NCI-H2196 treated with DMSO at 0.1 percent for 48 hours (cell line): ENCODE results near the gene MPRIP.

Experiments
- DNase-seq: peaks from one replicate; lab custom pipeline; 2025; ENCODE audit not compliant: unreplicated experiment; lab: John Stamatoyannopoulos, UW

MPRIP gene

GRCh38 chr17:17066021-17066420, 23.8 kb downstream of the MPRIP start:
- DNase-seq: no peak

- no peak for DNase-seq
Observed at GRCh38 chr17:17067257-17067656, 25.0 kb downstream of the MPRIP start.

- no peak for DNase-seq
Observed at GRCh38 chr17:17069849-17070248, 27.6 kb downstream of the MPRIP start.

- no peak for DNase-seq
Observed at GRCh38 chr17:17070931-17071330, 28.7 kb downstream of the MPRIP start.

- no peak for DNase-seq
Observed at GRCh38 chr17:17071531-17072360, 29.5 kb downstream of the MPRIP start.

- no peak for DNase-seq
Observed at GRCh38 chr17:17072546-17072945, 30.3 kb downstream of the MPRIP start.

- DNase-seq: no peak
Observed at GRCh38 chr17:17073030-17073564, 30.8 kb downstream of the MPRIP start.

- no peak for DNase-seq
Observed at GRCh38 chr17:17073581-17074403, 31.5 kb downstream of the MPRIP start.

- DNase-seq: no peak
Observed at GRCh38 chr17:17075125-17075781, 33.0 kb downstream of the MPRIP start.

GRCh38 chr17:17076066-17076465, 33.8 kb downstream of the MPRIP start:
- no peak for DNase-seq

GRCh38 chr17:17077101-17077500, 34.8 kb downstream of the MPRIP start:
- DNase-seq: no peak

GRCh38 chr17:17077861-17078732, 35.8 kb downstream of the MPRIP start:
- no peak for DNase-seq

GRCh38 chr17:17078832-17079231, 36.6 kb downstream of the MPRIP start:
- no peak for DNase-seq

GRCh38 chr17:17079336-17079735, 37.1 kb downstream of the MPRIP start:
- no peak for DNase-seq

- no peak for DNase-seq
Observed at GRCh38 chr17:17079761-17080160, 37.5 kb downstream of the MPRIP start.

GRCh38 chr17:17080181-17080631, 37.9 kb downstream of the MPRIP start:
- no peak for DNase-seq

GRCh38 chr17:17080781-17081180, 38.5 kb downstream of the MPRIP start:
- DNase-seq: no peak

GRCh38 chr17:17081304-17081940, 39.2 kb downstream of the MPRIP start:
- no peak for DNase-seq

- DNase-seq: no peak
Observed at GRCh38 chr17:17082878-17083277, 40.6 kb downstream of the MPRIP start.

GRCh38 chr17:17084317-17084835, 42.1 kb downstream of the MPRIP start:
- no peak for DNase-seq
